Activated CD8-positive, alpha-beta T cell treated with anti-CD3 and anti-CD28 coated beads for 36 hours (primary cell): ENCODE results near the gene IL19. TPM values are rescaled to one million over a fixed set of nuclear protein-coding genes. Genes with fewer than 3 reads are reported as not detected.

Experiments used
- ATAC-seq: fragments of 200-7000 bp; cut with Tn5 transposase; one replicate; pipeline ENCODE4 v1.10.0; 2021; ENCODE audit warnings: mild to moderate bottlenecking, moderate library complexity
- CTCF ChIA-PET: fragments of 350-600 bp; sonication (Branson Sonifier 250); formaldehyde crosslinking; loops from one replicate; lab custom pipeline; 2021; ENCODE audit warnings: antibody characterized with exemption; lab: Charles Lee
- POLR2A ChIA-PET: fragments of 350-600 bp; sonication (Branson Sonifier 250); formaldehyde crosslinking; loops from one replicate; lab custom pipeline; 2021; ENCODE audit warnings: antibody characterized with exemption; lab: Charles Lee
- DNase-seq: peaks from one replicate; pipeline ENCODE4 v3.0.0-alpha.2; 2020
- H3K27ac Mint-ChIP-seq: one replicate; pipeline ENCODE4 v1.8.0; 2021; ENCODE audit warnings: mild to moderate bottlenecking, mixed read lengths
- H3K27me3 Mint-ChIP-seq: one replicate; pipeline ENCODE4 v1.8.0; 2021; ENCODE audit warnings: mixed read lengths
- H3K36me3 Mint-ChIP-seq: one replicate; pipeline ENCODE4 v1.8.0; 2021; ENCODE audit warnings: low read depth, mixed read lengths
- H3K4me1 Mint-ChIP-seq: one replicate; pipeline ENCODE4 v1.8.0; 2021; ENCODE audit warnings: low read depth, mixed read lengths
- H3K4me3 Mint-ChIP-seq: one replicate; pipeline ENCODE4 v1.8.0; 2021; ENCODE audit warnings: mild to moderate bottlenecking, moderate library complexity, mixed read lengths
- H3K9me3 Mint-ChIP-seq: one replicate; pipeline ENCODE4 v1.8.0; 2021; ENCODE audit warnings: mixed read lengths
- CTCF ChIP-seq: fragments of 200-600 bp; IDR thresholded peaks from one replicate; pipeline ENCODE4 v1.8.0; 2022; ENCODE audit warnings: antibody characterized with exemption, mild to moderate bottlenecking
- intact Hi-C: fragments of 100-400 bp; cut with micrococcal nuclease; formaldehyde crosslinking; loops from one replicate; pipeline ENCODE4 v1.10.0; 2022
- total RNA-seq, 2 experiments: library from RNA; stranded (reverse); gene quantifications; one replicate each; pipeline ENCODE4 v1.2.3, GENCODE V29; 2021

Gene IL19
- total RNA-seq, 2 experiments from 2014 or later = not detected

GRCh38 chr1:206880314-206880713 lies 109.7 kb downstream of the IL19 start:
- Mint-ChIP-seq H3K9me3 (peaks cover 28% of the 10 kb centered on the region), H3K4me3 (no peak overlapping the region), H3K36me3 (peaks cover 13% of the 10 kb centered on the region), H3K27me3 (no peaks in the 10 kb centered on the region), H3K27ac (no peak overlapping the region), H3K4me1 (peaks cover 3% of the 10 kb centered on the region)
- CTCF ChIA-PET = interaction anchor here (0.9 to 5.3 kb wide), 9 partner anchors 15 to 216 kb away, joined by 3 to 40 read pairs (median 5); partner anchors contain the start of gene IL20
- TF ChIP-seq CTCF = no peak
- no peak for DNase-seq
- POLR2A ChIA-PET = no interaction called here
- intact Hi-C loops = no loop called here
- peak; percentile 56 for ATAC-seq

GRCh38 chr1:206882555-206882954 lies 112.0 kb downstream of the IL19 start:
- DNase-seq (no peak), ATAC-seq (no peak)
- Mint-ChIP-seq H3K4me1 (peaks cover 3% of the 10 kb centered on the region), H3K27me3 (no peaks in the 10 kb centered on the region), H3K9me3 (peaks cover 15% of the 10 kb centered on the region), H3K27ac (no peak overlapping the region), H3K4me3 (no peak overlapping the region), H3K36me3 (peaks cover 4% of the 10 kb centered on the region)
- ChIA-PET POLR2A (no interaction called here), CTCF (interaction anchor here (1.0 to 3.0 kb wide), 5 partner anchors 10 to 99 kb away, joined by 3 to 25 read pairs (median 14); partner anchors contain the start of gene IL20)
- peak; percentile 36 for TF ChIP-seq CTCF
- intact Hi-C loops = no loop called here

- TF ChIP-seq CTCF = no peak
- Mint-ChIP-seq H3K27me3 (no peaks in the 10 kb centered on the region), H3K9me3 (peaks cover 11% of the 10 kb centered on the region), H3K4me1 (peaks cover 3% of the 10 kb centered on the region), H3K27ac (no peak overlapping the region), H3K36me3 (peaks cover 4% of the 10 kb centered on the region), H3K4me3 (no peak overlapping the region)
- ATAC-seq = no peak
- DNase-seq = no peak
- POLR2A ChIA-PET = no interaction called here
- CTCF ChIA-PET = interaction anchor here (0.9 to 3.0 kb wide), 17 partner anchors 9 to 149 kb away, joined by 3 to 25 read pairs (median 9); partner anchors contain the start of gene IL20
- intact Hi-C loops = no loop called here
These were observed 112.6 kb downstream of the IL19 start for GRCh38 chr1:206883160-206883559.

GRCh38 chr1:206883876-206884275 lies 113.3 kb downstream of the IL19 start:
- intact Hi-C loops = no loop called here
- H3K4me1 Mint-ChIP-seq = peaks cover 6% of the 10 kb centered on the region
- no peaks in the 10 kb centered on the region for H3K27me3 Mint-ChIP-seq
- H3K9me3 Mint-ChIP-seq = peaks cover 6% of the 10 kb centered on the region
- TF ChIP-seq CTCF = no peak
- no peak overlapping the region for H3K4me3 Mint-ChIP-seq
- H3K36me3 Mint-ChIP-seq = peaks cover 4% of the 10 kb centered on the region
- CTCF ChIA-PET = interaction anchor here (0.8 to 3.0 kb wide), 18 partner anchors 8 to 149 kb away, joined by 3 to 25 read pairs (median 7); partner anchors contain the start of gene IL20
- POLR2A ChIA-PET = interaction anchor here (1.1 kb wide), 1 partner anchor 12 kb away, joined by 4 read pairs; no protein-coding TSS in a partner anchor
- H3K27ac Mint-ChIP-seq = no peak overlapping the region
- ATAC-seq (no peak), DNase-seq (no peak)

GRCh38 chr1:206885341-206886060 lies 114.9 kb downstream of the IL19 start:
- H3K4me3 Mint-ChIP-seq = no peak overlapping the region
- no peak for DNase-seq
- ChIA-PET CTCF (interaction anchor here (0.8 to 3.0 kb wide), 11 partner anchors 20 to 167 kb away, joined by 3 to 25 read pairs (median 5); partner anchors contain the start of gene IL20), POLR2A (no interaction called here)
- H3K36me3 Mint-ChIP-seq = no peaks in the 10 kb centered on the region
- no peak overlapping the region for H3K27ac Mint-ChIP-seq
- peaks cover 18% of the 10 kb centered on the region for H3K4me1 Mint-ChIP-seq
- no peaks in the 10 kb centered on the region for H3K27me3 Mint-ChIP-seq
- intact Hi-C loops = no loop called here
- no peak for TF ChIP-seq CTCF
- no peak for ATAC-seq
- no peaks in the 10 kb centered on the region for H3K9me3 Mint-ChIP-seq
